ENCODE results near the gene PBX3.

- TF ChIP-seq CTCF (IDR thresholded peaks at IDR 0.05) (no peak), POLR2A (IDR thresholded peaks at IDR 0.05) (no peak)
Measured at GRCh38 chr9:125760537-125760936, 13.4 kb downstream of the PBX3 start.
